Measurements from ENCODE around the gene TMEM54.
A peak's percentile ranks its signal among the peaks of the same experiment; 100 is the strongest.

TMEM54 gene

GRCh38 chr1:32881871-32882850 is 19.0 kb downstream of the TMEM54 start:
- DNase-seq (ENCODE audit: low spot score) = no peak

- DNase-seq (ENCODE audit: low spot score) = no peak
These were observed 19.9 kb downstream of the TMEM54 start for GRCh38 chr1:32881291-32881690.

- DNase-seq (ENCODE audit: low spot score) = no peak
These were observed 22.6 kb downstream of the TMEM54 start for GRCh38 chr1:32878637-32879041.

GRCh38 chr1:32878183-32878582 is 23.0 kb downstream of the TMEM54 start:
- peak; percentile 27 for DNase-seq (ENCODE audit: low spot score)

GRCh38 chr1:32877211-32878110 is 23.7 kb downstream of the TMEM54 start:
- no peak for DNase-seq (ENCODE audit: low spot score)

GRCh38 chr1:32876341-32877210 is 24.6 kb downstream of the TMEM54 start:
- DNase-seq (ENCODE audit: low spot score) = no peak

- no peak for DNase-seq (ENCODE audit: low spot score)
These were observed 26.1 kb downstream of the TMEM54 start for GRCh38 chr1:32874860-32875752.

GRCh38 chr1:32873484-32873883 is 27.7 kb downstream of the TMEM54 start:
- DNase-seq (ENCODE audit: low spot score) = no peak

GRCh38 chr1:32872192-32872460 is 29.1 kb downstream of the TMEM54 start:
- DNase-seq (ENCODE audit: low spot score) = no peak

GRCh38 chr1:32871364-32872191 is 29.6 kb downstream of the TMEM54 start:
- DNase-seq (ENCODE audit: low spot score) = no peak

- no peak for DNase-seq (ENCODE audit: low spot score)
These were observed 30.4 kb downstream of the TMEM54 start, which contains the start of gene FNDC5 for GRCh38 chr1:32870615-32871363. FNDC5 (minus strand) TSS chr1:32870912.

- DNase-seq (ENCODE audit: low spot score) = no peak
These were observed 31.1 kb downstream of the TMEM54 start for GRCh38 chr1:32869923-32870614.

GRCh38 chr1:32868806-32869455 is 32.3 kb downstream of the TMEM54 start:
- DNase-seq (ENCODE audit: low spot score) = no peak

- DNase-seq (ENCODE audit: low spot score) = no peak
These were observed 33.1 kb downstream of the TMEM54 start for GRCh38 chr1:32868085-32868484.

- DNase-seq (ENCODE audit: low spot score) = no peak
These were observed 33.5 kb downstream of the TMEM54 start for GRCh38 chr1:32867671-32868070.

GRCh38 chr1:32867151-32867550 is 34.0 kb downstream of the TMEM54 start:
- no peak for DNase-seq (ENCODE audit: low spot score)

- no peak for DNase-seq (ENCODE audit: low spot score)
These were observed 35.4 kb downstream of the TMEM54 start for GRCh38 chr1:32865639-32866405.
